Trophoblast cell (in vitro differentiated cells and primary cell): ENCODE measurements around the gene IGF2BP1.

Experiments used
- DNase-seq, 2 donors: peaks; one replicate each; pipeline ENCODE4 v3.0.0-alpha.2; 2016
- H2AFZ ChIP-seq: 2 replicates; pipeline ENCODE4 v1.6.1; 2013; ENCODE audit warnings: low read length, moderate library complexity, mild to moderate bottlenecking; ENCODE audit not compliant: insufficient read depth, poor library complexity
- H2AK5ac ChIP-seq: 2 replicates; pipeline ENCODE4 v1.6.1; 2013; ENCODE audit warnings: mild to moderate bottlenecking, low read length
- H2BK120ac ChIP-seq: 2 replicates; pipeline ENCODE4 v1.6.1; 2013; ENCODE audit warnings: low read length, mild to moderate bottlenecking, moderate library complexity; ENCODE audit not compliant: insufficient read depth, poor library complexity
- H2BK12ac ChIP-seq: 2 replicates; pipeline ENCODE4 v1.6.1; 2013; ENCODE audit warnings: mild to moderate bottlenecking, low read length, moderate library complexity
- H2BK5ac ChIP-seq: 2 replicates; pipeline ENCODE4 v1.6.1; 2013; ENCODE audit warnings: low read length, low read depth, moderate library complexity, mild to moderate bottlenecking; ENCODE audit not compliant: poor library complexity
- H3K14ac ChIP-seq: 2 replicates; pipeline ENCODE4 v1.6.1; 2013; ENCODE audit warnings: mild to moderate bottlenecking, low read length
- H3K18ac ChIP-seq: 2 replicates; pipeline ENCODE4 v1.6.1; 2013; ENCODE audit warnings: mild to moderate bottlenecking, low read length
- H3K23ac ChIP-seq: 2 replicates; pipeline ENCODE4 v1.6.1; 2013; ENCODE audit warnings: low read length
- H3K27ac ChIP-seq: 2 replicates; pipeline ENCODE4 v1.5.1; 2013; ENCODE audit warnings: low read depth, mild to moderate bottlenecking, inconsistent platforms, low read length, moderate library complexity
- H3K27me3 ChIP-seq: 2 replicates; pipeline ENCODE4 v1.6.1; 2013; ENCODE audit warnings: inconsistent platforms, mild to moderate bottlenecking, low read length, moderate library complexity; ENCODE audit not compliant: insufficient read depth
- H3K36me3 ChIP-seq, 2 experiments: 1 replicate in 1 of 2; 2 replicates in 1 of 2; pipeline ENCODE4 v1.6.1; 2013; ENCODE audit warnings: low read length in 2 of 2, mild to moderate bottlenecking in 2 of 2, moderate library complexity in 1 of 2; ENCODE audit not compliant: insufficient read depth in 2 of 2, control insufficient read depth in 1 of 2
- H3K4ac ChIP-seq: 2 replicates; pipeline ENCODE4 v1.6.1; 2013; ENCODE audit warnings: low read depth, mild to moderate bottlenecking, low read length, moderate library complexity
- H3K4me1 ChIP-seq, 2 experiments: 1 replicate in 1 of 2; 2 replicates in 1 of 2; pipeline ENCODE4 v1.6.1; 2013; ENCODE audit warnings: low read length in 2 of 2, mild to moderate bottlenecking in 2 of 2, moderate library complexity in 1 of 2; ENCODE audit not compliant: insufficient read depth in 2 of 2, control insufficient read depth in 1 of 2
- H3K4me2 ChIP-seq: 2 replicates; pipeline ENCODE4 v1.6.1; 2013; ENCODE audit warnings: inconsistent platforms, mild to moderate bottlenecking, low read length, moderate library complexity
- H3K4me3 ChIP-seq: 2 replicates; pipeline ENCODE4 v1.5.1; 2013; ENCODE audit warnings: mild to moderate bottlenecking, low read depth, low read length, inconsistent platforms
- H3K79me1 ChIP-seq: one replicate; pipeline ENCODE4 v1.6.1; 2013; ENCODE audit warnings: low read length
- H3K79me2 ChIP-seq: 2 replicates; pipeline ENCODE4 v1.6.1; 2013; ENCODE audit warnings: low read length, mild to moderate bottlenecking; ENCODE audit not compliant: control insufficient read depth, insufficient read depth, poor library complexity
- H3K9ac ChIP-seq: 2 replicates; pipeline ENCODE4 v1.6.1; 2013; ENCODE audit warnings: mild to moderate bottlenecking, low read length
- H3K9me3 ChIP-seq: 2 replicates; pipeline ENCODE4 v1.6.1; 2013; ENCODE audit warnings: low read depth, mild to moderate bottlenecking, control low read depth, inconsistent platforms, low read length; ENCODE audit not compliant: insufficient read depth
- H4K12ac ChIP-seq: 2 replicates; pipeline ENCODE4 v1.6.1; 2013; ENCODE audit warnings: low read depth, mild to moderate bottlenecking, low read length, moderate library complexity
- H4K8ac ChIP-seq: 2 replicates; pipeline ENCODE4 v1.6.1; 2013; ENCODE audit warnings: low read depth, mild to moderate bottlenecking, low read length, moderate library complexity
- H4K91ac ChIP-seq: one replicate; pipeline ENCODE4 v1.6.1; 2013; ENCODE audit warnings: low read depth, mild to moderate bottlenecking, low read length, moderate library complexity
- WGBS: extraction: QIAGEN DNeasy Blood & Tissue Kit; methylation state at CpG from one replicate; pipeline ENCODE4 v1.1.7; 2013; ENCODE audit warnings: missing lambda C conversion rate; ENCODE audit not compliant: insufficient read length, insufficient coverage; ENCODE audit errors: extremely low coverage; 5-methylcytosine and 5-hydroxymethylcytosine counted together

Gene IGF2BP1

DNA sequence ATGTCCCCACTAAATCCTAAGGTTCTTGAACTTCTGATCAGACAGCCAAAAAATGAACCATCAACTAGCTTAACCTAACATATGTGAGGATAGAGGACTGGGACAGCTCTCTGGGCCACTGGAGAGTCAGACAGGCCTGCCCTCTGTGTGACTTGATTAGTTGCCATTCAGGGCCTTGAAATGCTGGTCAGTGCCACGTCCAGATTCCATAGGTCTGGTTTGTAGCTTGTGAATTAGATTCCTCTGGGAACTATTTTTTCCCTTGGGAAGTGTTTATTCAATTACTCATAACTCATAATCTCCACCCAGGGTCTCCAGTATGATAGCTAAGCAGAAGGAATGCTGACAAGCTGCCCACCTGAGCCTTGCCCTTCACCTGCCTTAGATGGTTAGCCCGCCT is 48.2 kb downstream of the IGF2BP1 start:
- WGBS, result no CpG with 5 or more reads among the region's 2 CpGs

DNA sequence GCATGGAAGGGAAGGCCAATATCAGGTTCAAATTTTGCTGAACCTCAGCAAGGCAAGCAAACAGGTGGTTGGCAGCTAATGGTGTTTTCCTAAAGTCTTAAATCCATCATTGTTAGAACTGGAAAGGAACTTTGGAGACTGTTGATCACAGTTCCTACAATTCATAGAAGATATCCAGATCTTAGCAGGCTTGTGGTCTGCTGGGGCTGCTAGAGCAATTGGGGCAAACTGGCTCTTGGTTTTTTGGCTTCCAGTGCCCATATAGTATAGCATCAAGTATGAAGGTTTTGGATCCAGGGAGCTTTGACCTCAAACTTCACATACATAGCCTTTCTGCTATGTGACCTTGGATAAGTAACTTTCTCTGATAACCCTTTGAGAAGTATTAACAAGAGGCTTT is 49.7 kb downstream of the IGF2BP1 start:
- no peak overlapping the region for H3K14ac ChIP-seq
- H3K4ac ChIP-seq, result no peak overlapping the region
- no peaks in the 10 kb centered on the region for H3K79me1 ChIP-seq
- H2AK5ac ChIP-seq, result no peak overlapping the region
- H3K36me3 ChIP-seq, result peaks cover 67 to 86% of the 10 kb centered on the region in 2 experiments
- H3K4me2 ChIP-seq, result no peak overlapping the region
- H3K4me1 ChIP-seq, result no peaks in the 10 kb centered on the region
- no peak overlapping the region for H3K18ac ChIP-seq
- no peak overlapping the region for H2BK120ac ChIP-seq
- no peak overlapping the region for H3K4me3 ChIP-seq
- no peak overlapping the region for H2AFZ ChIP-seq
- no peaks in the 10 kb centered on the region for H3K27me3 ChIP-seq
- no peak overlapping the region for H2BK12ac ChIP-seq
- no peak overlapping the region for H3K23ac ChIP-seq
- no peak overlapping the region for H4K12ac ChIP-seq
- no peaks in the 10 kb centered on the region for H3K9me3 ChIP-seq
- no peak overlapping the region for H4K8ac ChIP-seq
- H2BK5ac ChIP-seq, result no peak overlapping the region
- H3K9ac ChIP-seq, result no peak overlapping the region
- H3K79me2 ChIP-seq, result no peaks in the 10 kb centered on the region
- no peak for DNase-seq
- H4K91ac ChIP-seq, result no peak overlapping the region
- no peak overlapping the region for H3K27ac ChIP-seq

More for the DNA sequence above, 48.2 kb downstream of the IGF2BP1 start:
- Histone ChIP-seq H3K9me3 (no peaks in the 10 kb centered on the region), H3K18ac (no peak overlapping the region), H3K79me2 (no peaks in the 10 kb centered on the region), H3K79me1 (no peaks in the 10 kb centered on the region), H4K91ac (no peak overlapping the region), H2BK12ac (no peak overlapping the region), H3K9ac (no peak overlapping the region), H4K8ac (no peak overlapping the region), H3K36me3 (peaks cover 71 to 89% of the 10 kb centered on the region in 2 experiments), H3K4me2 (no peak overlapping the region), H3K27ac (no peak overlapping the region), H2AFZ (no peak overlapping the region), H2BK120ac (no peak overlapping the region), H3K14ac (no peak overlapping the region), H3K4me1 (no peaks in the 10 kb centered on the region), H3K27me3 (no peaks in the 10 kb centered on the region), H3K4me3 (no peak overlapping the region), H2AK5ac (no peak overlapping the region), H2BK5ac (no peak overlapping the region), H4K12ac (no peak overlapping the region), H3K23ac (no peak overlapping the region), H3K4ac (no peak overlapping the region)
- DNase-seq, result peak in 1 of 2 donors; percentile 4

DNA sequence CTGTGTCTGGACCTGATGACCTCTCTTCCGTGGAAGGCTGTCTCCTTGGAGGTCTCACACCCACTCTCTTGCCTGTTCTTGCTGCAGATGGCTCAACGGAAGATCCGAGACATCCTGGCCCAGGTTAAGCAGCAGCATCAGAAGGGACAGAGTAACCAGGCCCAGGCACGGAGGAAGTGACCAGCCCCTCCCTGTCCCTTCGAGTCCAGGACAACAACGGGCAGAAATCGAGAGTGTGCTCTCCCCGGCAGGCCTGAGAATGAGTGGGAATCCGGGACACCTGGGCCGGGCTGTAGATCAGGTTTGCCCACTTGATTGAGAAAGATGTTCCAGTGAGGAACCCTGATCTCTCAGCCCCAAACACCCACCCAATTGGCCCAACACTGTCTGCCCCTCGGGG is 52.1 kb downstream of the IGF2BP1 start:
- no peak overlapping the region for H3K9ac ChIP-seq
- no CpG with 5 or more reads among the region's 11 CpGs for WGBS
- H3K79me1 ChIP-seq, result no peaks in the 10 kb centered on the region
- H4K12ac ChIP-seq, result no peak overlapping the region
- H3K23ac ChIP-seq, result no peak overlapping the region
- no peaks in the 10 kb centered on the region for H3K27me3 ChIP-seq
- H3K4me1 ChIP-seq, result no peaks in the 10 kb centered on the region
- no peak overlapping the region for H3K18ac ChIP-seq
- H2AFZ ChIP-seq, result no peak overlapping the region
- H4K91ac ChIP-seq, result no peak overlapping the region
- no peaks in the 10 kb centered on the region for H3K79me2 ChIP-seq
- no peak overlapping the region for H4K8ac ChIP-seq
- peaks cover 65 to 82% of the 10 kb centered on the region in 2 experiments for H3K36me3 ChIP-seq
- no peaks in the 10 kb centered on the region for H3K9me3 ChIP-seq
- DNase-seq, result no peak
- H3K14ac ChIP-seq, result no peak overlapping the region
- no peak overlapping the region for H3K4ac ChIP-seq
- H2BK5ac ChIP-seq, result no peak overlapping the region
- no peak overlapping the region for H3K4me3 ChIP-seq
- no peak overlapping the region for H3K4me2 ChIP-seq
- no peak overlapping the region for H2BK120ac ChIP-seq
- no peak overlapping the region for H2AK5ac ChIP-seq
- no peak overlapping the region for H2BK12ac ChIP-seq
- no peak overlapping the region for H3K27ac ChIP-seq

DNA sequence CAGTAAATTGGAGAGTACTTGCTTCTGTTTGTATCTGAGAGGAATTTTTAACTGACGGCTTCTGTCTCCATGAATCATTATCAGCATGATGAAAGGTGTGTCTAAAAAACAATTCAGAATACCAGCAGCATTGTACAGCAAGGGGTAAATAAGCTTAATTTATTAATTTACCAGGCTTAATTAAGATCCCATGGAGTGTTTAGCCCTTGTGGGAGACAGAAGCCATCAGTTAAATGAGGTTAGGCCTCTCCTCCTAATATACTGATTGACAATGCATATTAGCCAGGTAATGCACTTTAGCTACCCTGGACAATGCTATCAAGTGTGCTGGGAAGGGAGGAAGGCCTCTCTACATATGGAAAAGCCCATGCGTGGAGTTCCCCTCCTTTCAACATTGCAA is 53.4 kb downstream of the IGF2BP1 start:
- no peaks in the 10 kb centered on the region for H3K79me2 ChIP-seq
- no peak overlapping the region for H4K8ac ChIP-seq
- no peak overlapping the region for H3K14ac ChIP-seq
- no CpG with 5 or more reads among the region's 2 CpGs for WGBS
- H2AFZ ChIP-seq, result no peak overlapping the region
- no peak overlapping the region for H3K18ac ChIP-seq
- no peak overlapping the region for H3K4me2 ChIP-seq
- H2AK5ac ChIP-seq, result no peak overlapping the region
- no peak overlapping the region for H4K91ac ChIP-seq
- no peaks in the 10 kb centered on the region for H3K27me3 ChIP-seq
- peaks cover 64 to 77% of the 10 kb centered on the region in 2 experiments for H3K36me3 ChIP-seq
- no peaks in the 10 kb centered on the region for H3K4me1 ChIP-seq
- no peak overlapping the region for H4K12ac ChIP-seq
- no peak overlapping the region for H3K9ac ChIP-seq
- no peaks in the 10 kb centered on the region for H3K79me1 ChIP-seq
- H2BK120ac ChIP-seq, result no peak overlapping the region
- H3K4me3 ChIP-seq, result no peak overlapping the region
- no peak for DNase-seq
- no peak overlapping the region for H2BK12ac ChIP-seq
- H3K4ac ChIP-seq, result no peak overlapping the region
- no peak overlapping the region for H3K27ac ChIP-seq
- H3K23ac ChIP-seq, result no peak overlapping the region
- H3K9me3 ChIP-seq, result no peaks in the 10 kb centered on the region
- H2BK5ac ChIP-seq, result no peak overlapping the region
